B cell (primary cell): ENCODE results near the gene MICU1. TPM values are rescaled to one million over a fixed set of nuclear protein-coding genes. Genes with fewer than 3 reads are reported as not detected.
"Not testable (repeated sequence)": the region's sequence is repeated elsewhere in the genome, so short reads cannot be mapped to it uniquely, and the experiment has no call there.

Source experiments
- ATAC-seq: fragments of 200-7000 bp; cut with Tn5 transposase; one replicate; pipeline ENCODE4 v1.10.0; 2021; ENCODE audit warnings: low read depth, mild to moderate bottlenecking, moderate number of reproducible peaks, moderate library complexity
- CTCF ChIA-PET: fragments of 350-600 bp; sonication (Branson Sonifier 250); formaldehyde crosslinking; loops from one replicate; lab custom pipeline; 2021; ENCODE audit warnings: antibody characterized with exemption, inconsistent platforms; lab: Charles Lee
- POLR2A ChIA-PET: fragments of 350-600 bp; sonication (Branson Sonifier 250); formaldehyde crosslinking; loops from one replicate; lab custom pipeline; 2021; ENCODE audit warnings: antibody characterized with exemption; lab: Charles Lee
- DNase-seq: peaks from one replicate; pipeline ENCODE4 v3.0.0; 2013
- H2AFZ ChIP-seq: 2 replicates; pipeline ENCODE4 v1.6.1; 2012; ENCODE audit warnings: mild to moderate bottlenecking, low read depth, low read length; ENCODE audit not compliant: insufficient read depth, poor library complexity, severe bottlenecking
- H3K27ac ChIP-seq, 2 donors: 1 replicate in 1 of 2; 2 replicates in 1 of 2; pipeline ENCODE4 v1.5.1; 2012 to 2013; ENCODE audit warnings: low read length in 2 of 2, mild to moderate bottlenecking in 2 of 2, moderate library complexity in 1 of 2
- H3K27me3 ChIP-seq, 4 experiments: fragments of 200-600 bp in 1 of 4; sonication (generic) in 1 of 4; replicated peaks in 1 of 4; 1 replicate in 2 of 4; 2 replicates in 2 of 4; pipeline versions ENCODE4 v1.6.1 to v1.7.0; 2013 to 2016; ENCODE audit warnings: low read length in 3 of 4, mild to moderate bottlenecking in 2 of 4, mixed read lengths in 1 of 4, moderate library complexity in 1 of 4; ENCODE audit not compliant: insufficient read depth in 4 of 4, control insufficient read depth in 3 of 4; ENCODE audit errors: control extremely low read depth in 1 of 4
- H3K36me3 ChIP-seq, 2 experiments: replicated peaks in 1 of 2; 1 replicate in 1 of 2; 2 replicates in 1 of 2; pipeline versions ENCODE4 v1.6.1 to v1.7.1; 2013; ENCODE audit warnings: low read length in 1 of 2; ENCODE audit not compliant: insufficient read depth in 2 of 2, control insufficient read depth in 1 of 2; ENCODE audit errors: control extremely low read depth in 1 of 2, extremely low read depth in 1 of 2
- H3K4me1 ChIP-seq, 2 donors: fragments of 200-600 bp in 1 of 2; sonication (generic) in 1 of 2; 1 replicate in 1 of 2; 2 replicates in 1 of 2; pipeline versions ENCODE4 v1.5.1 to v1.6.1; 2013 to 2017; ENCODE audit warnings: low read length in 2 of 2; ENCODE audit not compliant: control insufficient read depth in 2 of 2, insufficient read depth in 2 of 2
- H3K4me2 ChIP-seq: replicated peaks from 2 replicates; pipeline ENCODE3; 2012; ENCODE audit warnings: mild to moderate bottlenecking, low read depth, low read length; ENCODE audit not compliant: poor library complexity, severe bottlenecking
- H3K4me3 ChIP-seq, 5 experiments: fragments of 200-600 bp in 1 of 5; sonication (generic) in 1 of 5; 1 replicate in 3 of 5; 2 replicates in 2 of 5; pipeline versions ENCODE4 v1.5.1 to v1.7.0; 2011 to 2016; ENCODE audit warnings: low read length in 4 of 5, mild to moderate bottlenecking in 4 of 5, low read depth in 2 of 5, control low read depth in 1 of 5, moderate library complexity in 1 of 5; ENCODE audit not compliant: insufficient read depth in 1 of 5; ENCODE audit errors: control extremely low read depth in 1 of 5, extremely low read depth in 1 of 5
- H3K79me2 ChIP-seq: fragments of 200-600 bp; sonication (generic); one replicate; pipeline ENCODE4 v1.6.0; 2016; ENCODE audit warnings: low read length; ENCODE audit not compliant: control insufficient read depth, insufficient read depth
- H3K9ac ChIP-seq: fragments of 200-600 bp; sonication (generic); 2 replicates; pipeline ENCODE4 v1.6.1; 2017; ENCODE audit warnings: mild to moderate bottlenecking, low read length, moderate library complexity
- H3K9me3 ChIP-seq, 3 donors: one replicate each; pipeline versions ENCODE4 v1.6.1 to v1.7.1; 2013; ENCODE audit warnings: low read length in 2 of 3; ENCODE audit not compliant: control insufficient read depth in 2 of 3, insufficient read depth in 1 of 3; ENCODE audit errors: control extremely low read depth in 1 of 3
- H4K20me1 ChIP-seq: 2 replicates; pipeline ENCODE4 v1.6.0; 2012; ENCODE audit warnings: mild to moderate bottlenecking, low read length; ENCODE audit not compliant: insufficient read depth, control insufficient read depth, poor library complexity, severe bottlenecking
- H3K27ac Mint-ChIP-seq: one replicate; pipeline ENCODE4 v1.8.0; 2021; ENCODE audit warnings: mixed read lengths
- H3K27me3 Mint-ChIP-seq: one replicate; pipeline ENCODE4 v1.8.0; 2021; ENCODE audit warnings: mixed read lengths
- H3K4me1 Mint-ChIP-seq: one replicate; pipeline ENCODE4 v1.8.0; 2021; ENCODE audit warnings: mixed read lengths
- H3K4me3 Mint-ChIP-seq: one replicate; pipeline ENCODE4 v1.8.0; 2021; ENCODE audit warnings: mixed read lengths
- H3K9me3 Mint-ChIP-seq: one replicate; pipeline ENCODE4 v1.8.0; 2022; ENCODE audit warnings: mixed read lengths; ENCODE audit not compliant: insufficient read depth
- EZH2 ChIP-seq: IDR thresholded peaks from 2 replicates; pipeline ENCODE4 v1.6.1; 2012; ENCODE audit warnings: borderline replicate concordance, low read depth, mild to moderate bottlenecking, moderate library complexity, low read length; ENCODE audit not compliant: insufficient read depth, poor library complexity, severe bottlenecking
- WGBS: methylation state at CpG from one replicate; pipeline ENCODE4 v1.1.5; 2013; ENCODE audit warnings: missing lambda C conversion rate; ENCODE audit not compliant: insufficient coverage; 5-methylcytosine and 5-hydroxymethylcytosine counted together
- intact Hi-C: fragments of 100-400 bp; cut with micrococcal nuclease; formaldehyde crosslinking; loops from one replicate; pipeline ENCODE4 v1.10.0; 2022
- polyA plus RNA-seq: library from polyadenylated mRNA; depleted of rRNA; stranded (reverse); fragments of >200 nt; gene quantifications from 2 replicates; pipeline ENCODE4 v1.2.3, GENCODE V29; 2012
- total RNA-seq, 2 donors: library from RNA; stranded (reverse); fragments of 120-200 nt in 1 of 2; gene quantifications; 1 replicate in 1 of 2; 2 replicates in 1 of 2; pipeline versions ENCODE4 v1.2.3 to v1.2.4, GENCODE V29; 2013 to 2022
- TF ChIP-seq, protein P1 (sequence below): fragments of 200-600 bp; IDR thresholded peaks from one replicate; pipeline ENCODE4 v1.8.0; 2022; ENCODE audit warnings: antibody characterized with exemption, mild to moderate bottlenecking

Gene MICU1
- total and polyA plus RNA-seq, 2 donors (not counting 1 experiment from before 2014, with no cell fraction given): 12.0 to 34.7 TPM

GRCh38 chr10:72435570-72435969 is 190.3 kb downstream of the MICU1 start:
- 99% methylated on average over 11 of the region's 12 CpGs for WGBS
- Histone ChIP-seq H3K9me3 (no peaks in the 10 kb centered on the region), H3K27ac (no peak overlapping the region), H2AFZ (no peak overlapping the region), H4K20me1 (no peaks in the 10 kb centered on the region), H3K4me1 (no peaks in the 10 kb centered on the region), H3K9ac (no peak overlapping the region), H3K27me3 (no peaks in the 10 kb centered on the region), H3K36me3 (no peaks in the 10 kb centered on the region), H3K79me2 (no peaks in the 10 kb centered on the region), H3K4me2 (no peak overlapping the region), H3K4me3 (no peak overlapping the region)
- Mint-ChIP-seq H3K9me3 (no peaks in the 10 kb centered on the region), H3K27ac (no peak overlapping the region), H3K4me3 (no peak overlapping the region), H3K27me3 (no peaks in the 10 kb centered on the region), H3K4me1 (peaks cover 4% of the 10 kb centered on the region)
- ChIA-PET CTCF (interaction anchor here (0.6 kb wide), 1 partner anchor 37 kb away, joined by 3 read pairs; no protein-coding TSS in a partner anchor), POLR2A (no interaction called here)
- ATAC-seq (no peak), DNase-seq (no peak)
- TF ChIP-seq, protein P1, sequence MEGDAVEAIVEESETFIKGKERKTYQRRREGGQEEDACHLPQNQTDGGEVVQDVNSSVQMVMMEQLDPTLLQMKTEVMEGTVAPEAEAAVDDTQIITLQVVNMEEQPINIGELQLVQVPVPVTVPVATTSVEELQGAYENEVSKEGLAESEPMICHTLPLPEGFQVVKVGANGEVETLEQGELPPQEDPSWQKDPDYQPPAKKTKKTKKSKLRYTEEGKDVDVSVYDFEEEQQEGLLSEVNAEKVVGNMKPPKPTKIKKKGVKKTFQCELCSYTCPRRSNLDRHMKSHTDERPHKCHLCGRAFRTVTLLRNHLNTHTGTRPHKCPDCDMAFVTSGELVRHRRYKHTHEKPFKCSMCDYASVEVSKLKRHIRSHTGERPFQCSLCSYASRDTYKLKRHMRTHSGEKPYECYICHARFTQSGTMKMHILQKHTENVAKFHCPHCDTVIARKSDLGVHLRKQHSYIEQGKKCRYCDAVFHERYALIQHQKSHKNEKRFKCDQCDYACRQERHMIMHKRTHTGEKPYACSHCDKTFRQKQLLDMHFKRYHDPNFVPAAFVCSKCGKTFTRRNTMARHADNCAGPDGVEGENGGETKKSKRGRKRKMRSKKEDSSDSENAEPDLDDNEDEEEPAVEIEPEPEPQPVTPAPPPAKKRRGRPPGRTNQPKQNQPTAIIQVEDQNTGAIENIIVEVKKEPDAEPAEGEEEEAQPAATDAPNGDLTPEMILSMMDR: no peak
- no peak for TF ChIP-seq EZH2
- intact Hi-C loops: no loop called here

DNA sequence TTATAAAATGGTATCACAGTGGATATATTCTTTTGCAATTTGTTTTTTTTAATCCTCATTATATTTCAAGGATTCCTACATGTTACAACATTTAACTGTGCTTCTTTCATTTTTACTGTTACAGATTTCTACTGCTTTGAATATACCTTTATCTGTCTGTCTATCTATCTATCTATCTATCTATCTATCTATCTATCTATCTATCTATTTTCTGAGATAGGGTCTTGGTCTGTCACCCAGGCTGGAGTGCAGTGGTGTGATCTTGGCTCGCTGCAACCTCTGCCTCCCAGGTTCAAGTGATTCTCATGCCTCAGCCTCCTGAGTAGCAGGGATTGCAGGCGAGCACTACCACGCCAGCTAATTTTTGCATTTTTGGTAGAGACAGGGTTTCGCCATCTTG is 194.9 kb downstream of the MICU1 start:
- H2AFZ ChIP-seq, H3K27me3 ChIP-seq, H3K36me3 ChIP-seq, CTCF ChIA-PET, POLR2A ChIA-PET, H4K20me1 ChIP-seq, H3K4me1 Mint-ChIP-seq, H3K9me3 ChIP-seq, H3K27ac ChIP-seq, H3K27me3 Mint-ChIP-seq, H3K4me3 ChIP-seq, intact Hi-C loops, H3K4me2 ChIP-seq, H3K79me2 ChIP-seq, H3K4me3 Mint-ChIP-seq, DNase-seq, H3K27ac Mint-ChIP-seq, H3K9me3 Mint-ChIP-seq, H3K9ac ChIP-seq, H3K4me1 ChIP-seq, ATAC-seq: not testable (repeated sequence)
- 98% methylated on average over 4 of the region's 4 CpGs for WGBS
